GM18951 (cell line): ENCODE results near the gene AXIN1.
A peak's percentile ranks its signal among the peaks of the same experiment; 100 is the strongest.

Experiments used
- POLR2A ChIP-seq: IDR thresholded peaks from 4 replicates; pipeline ENCODE4 v1.6.1; 2011; ENCODE audit warnings: mild to moderate bottlenecking; ENCODE audit not compliant: insufficient read length, insufficient read depth; ENCODE audit errors: extremely low read depth
- in situ Hi-C: fragments of 300-500 bp; cut with MboI; formaldehyde crosslinking; loops from one replicate; pipeline ENCODE4 v1.12.0; 2022; ENCODE audit warnings: low sequenced_read_pairs, mixed read lengths, inconsistent platforms; ENCODE audit not compliant: unreplicated experiment

The AXIN1 gene

GRCh38 chr16:352547-353403 lies at the start of gene AXIN1:
Gene AXIN1 (minus strand): TSS chr16:352723. CDS start chr16:347025, 5,698 bp downstream.
- in situ Hi-C loops, result no loop called here
- TF ChIP-seq POLR2A, result peak; percentile 77

GRCh38 chr16:401468-402348 lies 49.2 kb upstream of the AXIN1 start, which contains the start of gene DECR2:
Gene DECR2 (plus strand): TSS chr16:401885. CDS start chr16:401964, 79 bp downstream.
- TF ChIP-seq POLR2A, result peak; percentile 86
- in situ Hi-C loops, result no loop called here

DNA sequence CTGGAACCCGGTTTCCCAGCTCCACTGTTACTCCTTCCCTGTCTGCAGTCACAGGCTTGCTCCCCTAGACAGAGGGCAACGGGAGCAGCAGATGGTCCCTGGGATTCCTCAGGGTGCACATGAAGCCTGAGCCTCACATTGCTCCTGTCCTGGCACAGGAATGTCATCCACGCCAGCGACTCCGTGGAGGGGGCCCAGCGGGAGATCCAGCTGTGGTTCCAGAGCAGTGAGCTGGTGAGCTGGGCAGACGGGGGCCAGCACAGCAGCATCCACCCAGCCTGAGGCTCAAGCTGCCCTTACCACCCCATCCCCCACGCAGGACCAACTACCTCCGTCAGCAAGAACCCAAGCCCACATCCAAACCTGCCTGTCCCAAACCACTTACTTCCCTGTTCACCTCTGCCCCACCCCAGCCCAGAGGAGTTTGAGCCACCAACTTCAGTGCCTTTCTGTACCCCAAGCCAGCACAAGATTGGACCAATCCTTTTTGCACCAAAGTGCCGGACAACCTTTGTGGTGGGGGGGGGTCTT lies 47.6 kb upstream of the AXIN1 start:
- in situ Hi-C loops, result no loop called here
- TF ChIP-seq POLR2A, result no peak

- TF ChIP-seq POLR2A, result no peak
- in situ Hi-C loops, result no loop called here
These were observed 47.0 kb upstream of the AXIN1 start for GRCh38 chr16:399340-400019.

GRCh38 chr16:398561-399339 lies 46.2 kb upstream of the AXIN1 start:
- in situ Hi-C loops, result no loop called here
- no peak for TF ChIP-seq POLR2A

GRCh38 chr16:397736-398332 lies 45.3 kb upstream of the AXIN1 start:
- in situ Hi-C loops, result no loop called here

DNA sequence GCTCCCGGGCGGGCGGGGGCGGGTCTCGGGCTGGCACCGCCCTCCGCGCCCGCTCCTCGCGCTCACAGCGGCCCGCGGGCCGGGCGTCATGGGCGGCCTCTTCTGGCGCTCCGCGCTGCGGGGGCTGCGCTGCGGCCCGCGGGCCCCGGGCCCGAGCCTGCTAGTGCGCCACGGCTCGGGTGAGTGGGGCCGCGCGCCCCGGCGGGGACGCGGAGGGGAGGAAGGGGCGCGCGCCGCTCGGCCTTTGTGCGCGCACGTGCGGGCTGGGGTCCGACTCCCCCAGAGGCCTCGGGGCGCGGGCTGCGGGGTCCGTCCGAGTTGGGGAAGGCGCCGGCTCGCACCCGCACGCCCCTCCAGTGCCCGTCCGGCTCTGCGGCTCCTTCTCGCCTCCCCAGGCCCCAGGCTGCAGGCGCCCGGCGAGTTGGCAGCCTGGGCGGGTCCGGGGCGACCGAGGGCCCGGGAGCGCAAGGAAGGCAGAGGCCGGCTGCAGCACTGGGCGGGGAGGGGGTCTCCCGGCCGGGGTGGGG lies 44.7 kb upstream of the AXIN1 start, which contains the start of gene NME4:
NME4 (plus strand) TSS at position 65 of the 527 bp plus-strand sequence; CDS start at position 89, 24 bp downstream.
- in situ Hi-C loops, result no loop called here
- TF ChIP-seq POLR2A, result peak; percentile 65

More at GRCh38 chr16:397736-398332, 45.3 kb upstream of the AXIN1 start:
- TF ChIP-seq POLR2A, result no peak

- in situ Hi-C loops, result no loop called here
- no peak for TF ChIP-seq POLR2A
These were observed 44.1 kb upstream of the AXIN1 start for GRCh38 chr16:396605-397004.

DNA sequence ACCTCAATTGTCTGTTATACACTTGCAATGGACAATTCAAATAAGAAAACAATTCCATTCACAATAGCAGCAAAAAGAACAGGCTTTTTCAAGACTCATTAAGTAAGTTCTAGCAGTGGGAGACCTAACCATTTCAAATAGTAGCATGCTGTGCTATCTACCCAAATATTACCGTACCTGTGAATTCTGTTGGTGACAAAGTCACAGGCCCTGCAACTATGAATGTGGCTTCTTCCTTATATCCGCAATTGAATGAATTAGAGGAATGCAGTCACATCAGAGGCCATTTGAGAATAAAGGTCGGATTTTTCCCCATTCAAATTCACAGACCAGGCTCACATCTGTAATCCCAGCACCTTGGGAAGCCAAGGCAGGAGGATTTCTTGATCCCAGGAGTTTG lies 43.7 kb upstream of the AXIN1 start:
- no peak for TF ChIP-seq POLR2A
- in situ Hi-C loops, result no loop called here

DNA sequence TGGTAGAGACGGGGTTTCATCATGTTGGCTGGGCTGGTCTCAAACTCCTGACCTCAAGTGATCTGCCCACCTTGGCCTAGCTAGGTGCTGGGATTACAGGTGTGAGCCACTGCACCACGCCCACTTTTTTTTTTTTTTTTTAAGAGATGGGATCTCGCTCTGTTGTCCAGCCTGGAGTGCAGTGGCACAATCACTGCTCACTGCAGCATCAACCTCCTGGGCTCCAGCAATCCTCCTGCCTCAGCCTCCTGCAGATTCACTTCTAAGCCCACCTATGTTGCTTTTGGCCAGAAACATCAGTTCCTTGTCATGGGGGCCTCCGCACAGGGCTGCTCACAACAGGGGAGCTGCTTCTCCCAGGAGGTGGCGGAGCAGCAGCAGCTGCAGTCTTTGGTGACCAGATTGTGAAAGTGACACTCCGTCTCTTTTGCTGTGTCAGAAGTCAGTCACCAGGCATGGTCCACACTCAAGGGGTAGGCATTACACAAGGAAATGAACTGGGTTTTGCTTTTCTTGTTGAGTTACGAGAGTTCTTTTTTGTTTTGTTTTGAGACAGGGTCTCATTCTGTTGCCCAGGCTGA lies 40.0 kb upstream of the AXIN1 start:
- TF ChIP-seq POLR2A, result no peak
- in situ Hi-C loops, result no loop called here

- no peak for TF ChIP-seq POLR2A
- in situ Hi-C loops, result no loop called here
These were observed 39.4 kb upstream of the AXIN1 start for GRCh38 chr16:391885-392335.
